ENCODE measurements around the gene VDR. TPM values are rescaled to one million over a fixed set of nuclear protein-coding genes. Genes with fewer than 3 reads are reported as not detected.

The VDR gene
- total RNA-seq, 4 donors from 2014 or later = 1.9 to 6.0 (median 3.6) TPM

- TF ChIP-seq, protein P1, sequence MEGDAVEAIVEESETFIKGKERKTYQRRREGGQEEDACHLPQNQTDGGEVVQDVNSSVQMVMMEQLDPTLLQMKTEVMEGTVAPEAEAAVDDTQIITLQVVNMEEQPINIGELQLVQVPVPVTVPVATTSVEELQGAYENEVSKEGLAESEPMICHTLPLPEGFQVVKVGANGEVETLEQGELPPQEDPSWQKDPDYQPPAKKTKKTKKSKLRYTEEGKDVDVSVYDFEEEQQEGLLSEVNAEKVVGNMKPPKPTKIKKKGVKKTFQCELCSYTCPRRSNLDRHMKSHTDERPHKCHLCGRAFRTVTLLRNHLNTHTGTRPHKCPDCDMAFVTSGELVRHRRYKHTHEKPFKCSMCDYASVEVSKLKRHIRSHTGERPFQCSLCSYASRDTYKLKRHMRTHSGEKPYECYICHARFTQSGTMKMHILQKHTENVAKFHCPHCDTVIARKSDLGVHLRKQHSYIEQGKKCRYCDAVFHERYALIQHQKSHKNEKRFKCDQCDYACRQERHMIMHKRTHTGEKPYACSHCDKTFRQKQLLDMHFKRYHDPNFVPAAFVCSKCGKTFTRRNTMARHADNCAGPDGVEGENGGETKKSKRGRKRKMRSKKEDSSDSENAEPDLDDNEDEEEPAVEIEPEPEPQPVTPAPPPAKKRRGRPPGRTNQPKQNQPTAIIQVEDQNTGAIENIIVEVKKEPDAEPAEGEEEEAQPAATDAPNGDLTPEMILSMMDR (IDR thresholded peaks at IDR 0.05; ENCODE audit: low read depth) = no peak
Observed at GRCh38 chr12:47909839-47910465, 5.2 kb upstream of the VDR start.

- TF ChIP-seq, protein P1 (IDR thresholded peaks at IDR 0.05; ENCODE audit: low read depth) = no peak
Observed at GRCh38 chr12:47908738-47909137, 3.9 kb upstream of the VDR start.

DNA sequence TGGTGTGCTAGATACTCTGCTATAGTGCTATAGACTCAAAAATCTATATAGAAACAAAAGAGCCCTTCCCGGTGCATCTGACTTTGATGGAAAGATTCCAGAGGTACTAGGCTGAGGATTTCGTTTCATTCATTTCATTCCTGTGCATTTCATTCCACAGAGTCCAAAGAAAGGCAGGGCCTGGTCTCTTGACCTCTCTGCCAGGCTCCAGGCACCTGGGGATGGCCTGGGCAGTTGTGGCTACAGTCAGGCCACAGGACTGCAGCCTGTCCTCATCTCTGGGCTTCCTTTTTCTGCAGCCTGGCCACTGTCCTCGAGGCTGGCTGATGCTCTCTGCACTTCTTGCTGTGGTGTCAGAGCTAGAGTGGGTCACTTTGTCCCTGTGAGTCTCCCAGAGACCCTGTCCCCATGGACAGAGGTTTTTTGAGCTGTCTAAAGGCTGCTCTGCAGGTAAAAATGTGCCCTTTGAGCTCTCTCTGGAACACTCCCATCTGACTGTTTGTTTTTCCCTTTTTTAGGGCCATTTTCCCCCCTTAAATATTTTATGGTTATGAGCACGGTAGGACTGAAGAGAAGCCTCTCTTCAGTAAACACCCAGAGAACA, 3.2 kb upstream of the VDR start:
- TF ChIP-seq, protein P1 (IDR thresholded peaks at IDR 0.05; ENCODE audit: low read depth) = no peak

GRCh38 chr12:47903927-47904712, 674 bp downstream of the VDR start:
- TF ChIP-seq, protein P1 (IDR thresholded peaks at IDR 0.05; ENCODE audit: low read depth) = no peak

DNA sequence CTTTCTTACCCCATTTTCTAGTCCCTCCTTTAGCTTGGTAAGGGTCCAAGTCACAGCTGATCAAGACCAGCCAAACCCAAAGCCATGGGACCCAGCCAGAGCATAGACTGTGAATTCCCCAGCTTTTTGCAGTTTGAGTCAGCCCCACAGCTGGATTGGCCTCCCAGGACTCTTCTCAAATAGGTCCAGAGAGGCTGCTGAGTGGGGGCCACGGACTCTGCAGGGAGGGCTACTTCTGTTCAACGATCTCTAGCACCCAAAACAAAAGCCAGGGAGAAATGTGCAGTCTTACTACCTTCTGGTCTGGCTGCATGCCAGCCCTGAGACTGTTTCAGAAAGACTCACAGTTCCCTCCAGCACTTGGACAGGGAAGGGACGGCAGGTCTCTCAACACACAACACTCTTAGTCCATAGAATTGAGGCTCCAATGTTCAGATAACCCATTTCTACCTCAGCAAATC, 1.6 kb downstream of the VDR start:
- TF ChIP-seq, protein P1 (IDR thresholded peaks at IDR 0.05; ENCODE audit: low read depth) = no peak

DNA sequence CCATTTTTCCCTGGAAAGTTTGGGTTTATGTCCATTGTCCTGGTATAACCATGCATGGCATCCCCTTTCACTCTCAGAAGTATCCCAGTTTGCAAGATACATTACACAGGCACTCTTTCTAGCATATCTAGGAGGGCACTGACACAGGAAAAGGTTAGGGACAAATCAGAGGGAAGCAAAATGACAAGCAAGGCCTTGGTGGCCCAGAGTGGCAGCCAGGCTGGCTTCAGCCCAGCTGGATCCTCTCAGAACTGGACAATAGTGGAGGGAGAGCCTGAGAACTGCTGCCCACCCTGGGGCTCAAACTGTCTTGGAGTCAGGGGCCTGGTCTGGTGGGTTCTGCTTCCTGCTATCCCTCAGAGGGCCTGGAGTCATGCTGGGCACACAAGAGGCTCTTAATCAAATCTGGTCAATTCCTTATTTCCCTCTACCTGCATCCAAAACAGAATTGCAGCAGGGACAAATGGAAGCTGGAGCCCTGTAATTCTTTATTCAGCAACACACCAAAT, 2.6 kb downstream of the VDR start:
- TF ChIP-seq, protein P1 (IDR thresholded peaks at IDR 0.05; ENCODE audit: low read depth) = no peak

DNA sequence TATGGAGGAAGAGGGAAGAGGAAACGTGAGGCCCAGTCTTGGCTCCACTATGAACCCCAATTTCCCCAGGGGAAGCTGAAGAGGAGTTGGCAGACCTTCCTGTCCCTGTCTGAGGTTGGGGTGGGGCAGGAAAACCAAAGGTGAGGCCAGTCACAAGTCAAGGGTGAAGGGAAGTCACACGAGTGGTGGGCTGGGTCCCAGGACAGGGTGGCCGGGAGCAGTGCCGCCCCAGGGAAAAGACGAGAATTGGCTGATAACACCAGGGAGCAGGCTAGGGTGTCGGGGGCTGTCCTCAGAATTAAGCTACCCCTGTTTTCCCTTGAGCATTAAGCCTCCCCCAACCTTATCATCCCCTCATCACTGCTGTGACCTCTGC, 3.1 kb downstream of the VDR start:
- TF ChIP-seq, protein P1 (IDR thresholded peaks at IDR 0.05; ENCODE audit: low read depth) = no peak
